Mesenteric fat pad (tissue), 1 donor: ENCODE measurements around the gene ADRA2C. TPM values are rescaled to one million over a fixed set of nuclear protein-coding genes. Genes with fewer than 3 reads are reported as not detected.

Source experiments
- DNase-seq: peaks from one replicate; pipeline ENCODE4 v3.0.0-alpha.2; 2020; ENCODE audit warnings: low spot score
- total RNA-seq: library from RNA; stranded (reverse); fragmentation: NEBNext Ultra II Directional; extraction: Animal tissue kit (Norgen Biotek cat#: 25700); gene quantifications from one replicate; pipeline ENCODE4 v1.2.1, GENCODE V29; 2021
- donor health status: DM: yes; HTN: yes; CAD: no.

The ADRA2C gene
- total RNA-seq, 1 donor from 2014 or later, result 8.6 TPM

DNA sequence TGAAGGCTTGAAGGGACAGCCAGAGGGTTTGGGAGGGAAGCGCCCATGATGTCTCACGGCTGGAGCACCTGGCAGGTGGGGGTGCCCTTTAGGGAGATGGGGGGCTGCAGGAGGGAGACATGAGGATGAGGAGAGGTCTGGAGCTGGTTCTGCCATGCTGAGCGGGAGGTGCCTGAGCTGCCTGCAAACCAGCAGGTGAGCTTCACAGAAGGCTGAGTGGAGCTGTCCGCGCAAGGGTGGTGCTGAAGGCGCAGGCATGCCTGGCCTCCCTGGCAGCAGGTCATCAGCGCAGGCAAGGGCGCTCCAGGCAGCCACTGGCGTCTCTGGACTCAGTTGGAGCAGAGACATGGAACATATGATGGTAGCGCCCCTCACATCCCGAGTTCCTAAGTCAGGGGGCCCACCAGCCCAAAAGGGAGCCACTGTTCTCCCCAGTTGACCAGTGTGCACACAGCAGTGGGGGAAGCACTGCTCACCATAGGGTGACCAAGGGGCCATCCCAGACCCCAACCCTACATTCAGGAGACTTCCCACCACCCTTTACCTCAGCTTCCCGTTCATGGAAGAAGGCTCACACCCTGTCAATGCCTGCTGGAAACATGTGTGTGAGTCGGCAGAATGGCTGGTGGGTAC, 25.8 kb downstream of the ADRA2C start:
- DNase-seq, result no peak

DNA sequence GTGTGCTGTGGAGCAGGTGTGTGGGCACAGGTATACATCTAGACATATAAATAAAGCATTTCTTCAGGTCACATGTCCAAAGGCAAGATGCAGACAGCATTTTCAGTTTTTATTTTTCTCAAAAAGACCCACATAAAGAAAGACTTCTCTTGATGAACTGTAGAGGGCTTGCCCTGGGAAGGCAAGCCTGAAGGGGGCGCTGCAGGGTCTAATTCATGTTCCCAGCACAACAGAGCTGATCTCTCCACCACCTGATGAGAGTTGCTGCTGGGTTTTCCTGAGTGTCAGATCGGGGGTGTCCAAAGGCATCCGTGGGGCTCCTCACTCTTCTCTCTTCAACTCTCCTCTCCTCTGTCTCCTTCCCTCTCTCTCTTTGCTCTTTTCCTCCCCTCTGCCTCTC, 26.6 kb downstream of the ADRA2C start:
- no peak for DNase-seq

DNA sequence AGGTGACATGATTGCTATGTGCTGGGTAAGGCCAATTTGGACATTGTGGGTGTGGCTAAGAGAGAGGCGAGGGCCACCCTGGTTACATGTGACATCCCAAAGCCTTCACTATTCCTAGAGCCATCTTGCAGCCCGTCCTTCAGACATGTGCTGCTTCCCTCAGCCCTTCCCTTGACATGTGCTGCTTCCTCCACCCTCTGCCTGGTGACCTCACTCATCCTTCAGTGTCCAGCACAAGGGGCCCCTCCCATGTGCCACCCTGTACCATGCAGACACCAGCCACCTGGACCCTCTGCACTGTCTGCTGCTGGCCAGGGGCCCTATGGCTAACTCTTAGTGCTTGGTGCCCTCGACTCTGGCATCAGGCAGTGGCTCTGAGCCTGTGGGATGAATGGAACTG, 27.4 kb downstream of the ADRA2C start:
- no peak for DNase-seq

DNA sequence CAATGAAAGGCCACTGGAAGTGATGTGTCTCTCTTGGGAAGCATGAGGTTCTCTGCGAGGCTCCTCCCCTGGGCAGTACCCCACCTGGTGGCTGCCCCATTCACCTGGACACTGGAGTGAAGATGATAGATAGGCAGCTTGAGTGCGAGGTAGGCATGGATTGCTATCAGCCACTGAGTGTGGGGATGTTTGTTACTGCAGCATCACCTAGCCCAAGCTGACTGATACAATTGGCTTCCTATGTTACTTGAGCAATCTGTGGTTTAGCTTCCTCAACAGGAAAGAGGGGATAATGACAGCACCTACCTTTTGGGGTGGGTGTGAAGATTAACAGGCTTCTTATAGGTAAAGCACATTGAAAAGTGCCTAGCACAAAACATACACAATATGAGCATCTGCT, 30.8 kb downstream of the ADRA2C start:
- DNase-seq, result no peak

- DNase-seq, result no peak
Observed at GRCh38 chr4:3797831-3798790, 31.9 kb downstream of the ADRA2C start.

DNA sequence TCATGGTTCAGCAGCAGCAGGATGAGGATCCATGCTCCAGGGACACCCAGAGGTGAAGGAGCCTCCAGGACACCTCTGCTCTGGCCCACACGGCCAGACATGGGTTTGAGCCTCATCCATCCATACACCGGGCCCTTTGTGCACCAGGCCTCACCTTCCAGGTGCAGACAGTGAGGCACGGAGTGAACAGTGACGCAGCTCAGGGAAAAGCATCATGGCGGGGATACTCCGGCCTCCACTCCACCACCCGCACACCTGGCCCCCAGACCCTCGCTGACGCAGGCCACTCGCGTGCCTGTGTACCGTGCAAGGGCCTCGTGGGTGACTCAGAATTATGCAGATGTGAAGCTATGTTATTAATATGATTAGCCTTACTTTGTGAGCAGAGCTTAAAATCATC, 33.3 kb downstream of the ADRA2C start:
- no peak for DNase-seq

DNA sequence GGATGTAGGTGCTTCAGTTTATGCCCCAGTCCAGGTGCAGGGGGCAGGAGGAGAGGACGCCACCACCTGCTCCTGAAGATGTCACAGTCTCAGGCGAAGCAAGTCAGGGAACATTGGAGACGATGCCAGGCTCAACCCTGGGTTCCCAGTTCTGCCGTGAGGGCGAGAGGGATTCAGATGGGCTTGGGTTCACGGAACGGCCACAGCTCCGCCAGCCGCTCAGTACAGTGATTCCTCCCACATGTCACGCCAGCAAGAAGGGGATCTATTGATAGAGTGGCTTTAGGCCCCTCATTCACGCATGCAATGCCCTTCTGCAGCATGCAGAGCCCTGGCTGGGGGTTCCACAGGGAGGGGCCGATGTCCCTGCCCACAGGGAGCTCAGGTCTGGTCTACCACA, 34.2 kb downstream of the ADRA2C start:
- DNase-seq, result no peak

DNA sequence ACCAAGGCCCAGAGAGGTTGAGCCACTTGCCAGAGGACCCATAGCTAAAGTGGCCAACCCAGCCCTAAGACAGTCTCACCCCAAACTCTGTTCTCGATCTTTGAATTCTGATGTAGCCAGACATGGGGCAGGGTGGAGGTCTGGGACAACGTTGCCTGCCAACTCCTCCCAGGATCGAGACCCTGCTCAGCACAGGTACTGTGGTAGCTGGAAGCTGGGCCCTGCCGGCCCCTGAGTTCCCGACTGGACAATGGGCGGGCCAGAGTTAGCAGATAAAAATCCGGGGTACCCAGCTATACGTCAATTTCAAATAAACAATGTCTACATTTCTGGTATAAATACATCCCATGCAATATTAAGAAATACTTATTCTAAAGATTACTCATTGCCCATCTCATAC, 35.3 kb downstream of the ADRA2C start:
- no peak for DNase-seq

GRCh38 chr4:3801931-3802550, 35.9 kb downstream of the ADRA2C start:
- no peak for DNase-seq

DNA sequence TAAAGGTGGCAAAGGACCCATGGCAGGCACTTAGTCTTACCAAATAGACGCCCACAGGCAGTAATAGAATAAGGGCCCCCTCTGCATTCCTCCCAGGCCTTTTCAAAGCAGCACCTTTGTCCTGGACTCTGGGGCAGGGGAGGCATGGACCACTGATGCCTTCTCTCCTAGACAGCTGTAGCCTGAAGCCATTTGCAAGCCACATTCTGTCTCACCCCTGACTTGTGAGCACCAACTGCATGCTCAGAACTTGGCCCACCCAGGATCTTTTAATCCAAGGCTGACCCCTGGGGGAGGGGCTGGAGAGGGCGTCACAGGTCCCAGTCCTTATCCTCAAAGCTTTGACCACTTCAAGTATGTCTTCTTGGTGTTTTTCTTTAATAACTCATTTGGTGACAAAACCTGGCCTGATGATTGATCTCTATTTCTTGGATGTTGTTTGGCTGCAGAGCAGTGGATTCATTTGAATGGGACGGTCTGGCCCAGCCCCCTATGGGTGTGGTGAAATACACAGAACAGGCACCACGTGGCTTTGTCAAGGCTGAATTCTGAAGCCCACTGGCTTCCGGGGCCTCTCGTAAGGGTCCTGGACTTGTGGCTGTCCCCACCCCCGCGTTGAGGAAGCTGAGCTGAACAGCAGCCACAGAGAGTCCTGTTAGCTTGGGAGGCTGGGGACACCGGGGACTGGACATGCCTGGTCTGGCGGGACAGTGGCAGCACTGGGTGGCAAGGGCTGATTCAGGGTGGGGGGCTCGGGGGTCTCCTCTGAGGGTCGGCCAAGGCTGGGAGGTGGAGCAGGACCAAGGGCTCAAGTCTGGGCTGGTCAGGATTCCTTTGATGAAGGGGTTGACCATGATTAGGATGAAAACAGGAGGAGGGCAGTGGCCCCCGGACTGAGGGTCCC, 36.6 kb downstream of the ADRA2C start:
- DNase-seq, result no peak

- no peak for DNase-seq
Observed at GRCh38 chr4:3803475-3803847, 37.3 kb downstream of the ADRA2C start.

- DNase-seq, result no peak
Observed at GRCh38 chr4:3803946-3804345, 37.8 kb downstream of the ADRA2C start.

DNA sequence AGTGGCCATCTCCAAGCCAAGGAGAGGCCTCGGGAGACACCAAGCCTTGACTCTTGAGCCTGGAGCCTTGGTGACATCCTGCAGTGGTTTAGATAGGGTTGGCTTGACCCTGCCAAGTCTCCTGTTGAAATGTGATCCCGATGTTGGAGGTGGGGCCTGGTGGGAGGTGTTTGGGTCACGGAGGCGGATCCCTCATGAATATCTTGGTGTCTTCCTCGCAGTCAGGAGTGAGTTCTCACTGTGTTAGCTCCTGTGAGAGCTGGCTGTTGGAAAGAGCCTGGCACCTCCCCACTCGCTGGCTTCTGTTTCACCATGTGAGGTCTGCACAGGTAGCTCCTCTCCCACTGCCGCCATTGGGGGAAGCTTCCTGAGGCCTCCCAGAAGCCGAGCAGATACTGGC, 38.8 kb downstream of the ADRA2C start:
- DNase-seq, result no peak

DNA sequence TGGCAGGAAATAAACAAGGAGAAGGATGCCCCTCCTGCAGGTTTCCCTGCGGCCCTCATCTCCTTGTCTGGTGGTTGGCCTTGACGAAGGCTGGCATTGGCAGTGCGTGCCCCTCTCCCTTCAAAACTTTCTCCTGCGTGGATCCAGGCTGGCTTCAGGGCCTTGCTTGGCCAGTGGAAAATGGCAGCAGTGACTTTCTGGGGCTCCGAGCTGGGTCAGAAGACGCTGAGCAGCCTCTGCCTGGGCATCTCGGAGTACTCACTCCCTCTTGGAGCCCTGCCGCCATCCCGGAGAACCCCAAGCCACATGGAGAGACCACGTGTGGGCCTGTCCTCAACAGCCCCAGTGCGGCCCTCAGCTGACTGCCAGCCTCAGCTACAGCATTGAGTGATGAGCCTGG, 39.5 kb downstream of the ADRA2C start:
- DNase-seq, result no peak

- DNase-seq, result no peak
Observed at GRCh38 chr4:3807311-3807710, 41.1 kb downstream of the ADRA2C start.

- DNase-seq, result no peak
Observed at GRCh38 chr4:3807822-3808496, 41.8 kb downstream of the ADRA2C start.

GRCh38 chr4:3808597-3808996, 42.4 kb downstream of the ADRA2C start:
- DNase-seq, result no peak

- DNase-seq, result no peak
Observed at GRCh38 chr4:3809028-3809427, 42.8 kb downstream of the ADRA2C start.

DNA sequence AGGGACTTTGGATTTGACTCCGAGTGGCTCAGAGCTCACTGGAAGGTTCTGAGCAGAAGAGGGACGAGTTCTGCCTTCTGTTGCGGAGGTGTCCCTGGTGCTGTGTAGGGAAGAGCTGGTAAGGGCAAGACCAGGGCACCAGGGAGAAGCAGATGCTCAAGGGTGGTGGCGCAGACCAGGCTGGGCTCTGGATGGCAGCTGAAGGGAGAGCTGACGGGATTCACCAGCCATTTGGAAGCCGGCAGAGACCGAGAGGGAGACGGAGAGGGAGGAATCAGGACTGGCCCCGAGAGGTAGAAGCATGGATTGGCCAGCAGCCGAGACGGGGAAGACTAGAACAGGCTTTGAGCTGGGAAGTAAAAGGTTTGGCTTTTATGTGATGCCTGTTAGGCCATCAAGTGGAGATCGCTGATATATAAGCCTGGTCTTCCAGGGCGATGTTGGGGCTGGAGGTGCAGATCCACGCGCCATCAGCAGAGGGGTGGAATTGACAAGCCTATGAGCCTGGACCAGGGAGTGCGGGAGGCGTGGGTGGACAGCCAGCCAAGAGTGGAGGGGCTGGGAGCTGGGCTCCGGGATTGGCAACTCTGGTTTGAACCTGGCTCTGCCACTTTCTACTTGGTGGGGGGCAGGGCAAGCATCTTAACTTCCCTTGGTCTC, 43.4 kb downstream of the ADRA2C start:
- no peak for DNase-seq

DNA sequence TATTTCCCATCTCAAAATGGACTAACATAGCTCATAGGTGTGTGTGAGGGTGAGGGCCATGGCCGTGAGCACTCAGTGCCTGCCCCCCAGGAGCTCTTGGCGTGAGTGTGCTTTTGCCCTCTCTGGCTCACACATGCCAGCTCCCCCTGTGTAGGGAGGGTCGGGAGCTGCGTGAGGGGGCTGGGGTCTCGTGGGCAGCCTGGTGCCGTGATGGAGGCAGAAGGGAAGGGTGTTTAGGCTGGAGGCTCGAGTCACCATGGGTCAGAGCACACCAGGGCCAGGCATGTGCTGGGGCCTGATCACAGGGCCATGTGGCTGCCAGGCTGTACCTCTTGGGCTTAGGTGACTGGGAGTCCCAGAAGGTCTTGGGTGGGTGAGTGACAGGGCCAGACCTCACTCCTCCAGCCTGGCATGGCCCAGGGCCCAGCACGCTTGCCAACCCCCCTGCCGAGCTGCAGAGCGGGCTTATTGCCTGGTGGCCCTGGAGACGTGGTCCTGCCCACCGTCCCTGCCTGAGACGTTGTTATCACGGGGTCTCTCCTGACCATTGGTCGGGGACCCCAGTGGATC, 44.0 kb downstream of the ADRA2C start:
- DNase-seq, result no peak
